SK-N-SH treated with all-trans-retinoic acid at 6 μM for 48 hours (cell line): Measurements from ENCODE around the gene BCAR3.

Source experiments
- ATAC-seq: fragments of 200-7000 bp; cut with Tn5 transposase; 3 replicates; pipeline ENCODE4 v1.9.1; 2020; ENCODE audit warnings: mild to moderate bottlenecking, moderate library complexity
- CSDC2 ChIP-seq: fragments of 250-450 bp; sonication (Bioruptor Pico); IDR thresholded peaks from 2 replicates; pipeline ENCODE4 v1.5.0; 2020; ENCODE audit warnings: mild to moderate bottlenecking, moderate library complexity
- ESRRG ChIP-seq: fragments of 250-450 bp; sonication (Bioruptor Pico); IDR thresholded peaks from 2 replicates; pipeline ENCODE4 v1.6.1; 2021; ENCODE audit warnings: mild to moderate bottlenecking
- GLIS3 ChIP-seq: fragments of 250-450 bp; sonication (Bioruptor Pico); IDR thresholded peaks from 2 replicates; pipeline ENCODE4 v1.5.0; 2020; ENCODE audit warnings: mild to moderate bottlenecking, moderate library complexity
- PPARA ChIP-seq: fragments of 250-450 bp; sonication (Bioruptor Pico); IDR thresholded peaks from 2 replicates; pipeline ENCODE4 v1.5.0; 2020; ENCODE audit warnings: mild to moderate bottlenecking, borderline replicate concordance
- RARB ChIP-seq: fragments of 250-450 bp; sonication (Bioruptor Pico); IDR thresholded peaks from 2 replicates; pipeline ENCODE4 v1.8.0; 2021; ENCODE audit warnings: mild to moderate bottlenecking, moderate library complexity
- SNAI2 ChIP-seq: fragments of 250-450 bp; sonication (Bioruptor Pico); IDR thresholded peaks from 2 replicates; pipeline ENCODE4 v1.5.0; 2020; ENCODE audit warnings: mild to moderate bottlenecking, moderate library complexity
- TCF4 ChIP-seq: fragments of 250-450 bp; sonication (Bioruptor Pico); IDR thresholded peaks from 2 replicates; pipeline ENCODE4 v1.8.0; 2021; ENCODE audit warnings: mild to moderate bottlenecking, moderate library complexity, borderline replicate concordance
- TSHZ2 ChIP-seq: fragments of 250-450 bp; sonication (Bioruptor Pico); IDR thresholded peaks from 2 replicates; pipeline ENCODE4 v1.5.0; 2020; ENCODE audit warnings: mild to moderate bottlenecking, moderate library complexity
- ZC3H10 ChIP-seq: fragments of 250-450 bp; sonication (Bioruptor Pico); IDR thresholded peaks from 2 replicates; pipeline ENCODE4 v1.5.1; 2021; ENCODE audit warnings: mild to moderate bottlenecking, moderate library complexity
- ZFP3 ChIP-seq: fragments of 250-450 bp; sonication (Bioruptor Pico); IDR thresholded peaks from 2 replicates; pipeline ENCODE4 v1.5.0; 2020; ENCODE audit warnings: mild to moderate bottlenecking, moderate library complexity
- ZFP30 ChIP-seq: fragments of 450-650 bp; formaldehyde crosslinking; IDR thresholded peaks from 2 replicates; pipeline ENCODE4 v1.5.0; 2022; ENCODE audit warnings: mild to moderate bottlenecking, moderate library complexity
- ZNF565 ChIP-seq: fragments of 450-650 bp; formaldehyde crosslinking; conservative IDR thresholded peaks from 2 replicates; pipeline ENCODE4 v1.5.0; 2020; ENCODE audit warnings: low read depth, mild to moderate bottlenecking, moderate library complexity
- ZNF70 ChIP-seq: fragments of 450-650 bp; formaldehyde crosslinking; IDR thresholded peaks from 2 replicates; pipeline ENCODE4 v1.5.0; 2020; ENCODE audit warnings: mild to moderate bottlenecking, moderate library complexity
- ZNF8 ChIP-seq: fragments of 450-650 bp; formaldehyde crosslinking; IDR thresholded peaks from 2 replicates; pipeline ENCODE4 v1.5.0; 2020; ENCODE audit warnings: mild to moderate bottlenecking, moderate library complexity
- TF ChIP-seq, protein P1 (sequence below): fragments of 250-450 bp; sonication (Bioruptor Pico); IDR thresholded peaks from 2 replicates; pipeline ENCODE4 v1.5.1; 2021; ENCODE audit warnings: mild to moderate bottlenecking, moderate library complexity
- TF ChIP-seq, protein P2 (sequence below): fragments of 250-450 bp; sonication (Bioruptor Pico); IDR thresholded peaks from 2 replicates; pipeline ENCODE4 v1.5.1; 2020; ENCODE audit warnings: low read depth, mild to moderate bottlenecking, moderate library complexity

Gene BCAR3

DNA sequence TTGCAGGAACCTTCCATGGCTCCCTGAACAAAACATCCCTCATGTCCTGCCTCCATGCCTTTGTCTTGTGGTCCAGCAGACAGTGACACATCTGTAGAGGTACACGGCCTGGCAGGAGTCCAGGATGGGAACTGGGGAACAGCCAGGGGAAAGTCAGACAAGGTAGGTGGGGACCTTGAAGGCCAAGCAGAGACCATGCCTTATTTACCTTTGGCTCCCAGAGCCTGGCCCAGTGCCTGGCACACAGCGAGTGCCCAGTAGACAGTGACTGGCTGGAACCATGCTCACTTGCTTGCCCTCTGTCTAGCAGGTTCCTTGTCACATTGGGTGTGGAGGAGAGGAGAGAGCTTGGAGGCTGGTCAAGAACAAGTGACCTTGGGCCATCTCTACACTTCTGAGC lies 81.0 kb downstream of the BCAR3 start (continued):
- TF ChIP-seq TSHZ2 (CRISPR knock-in tag) = no peak

DNA sequence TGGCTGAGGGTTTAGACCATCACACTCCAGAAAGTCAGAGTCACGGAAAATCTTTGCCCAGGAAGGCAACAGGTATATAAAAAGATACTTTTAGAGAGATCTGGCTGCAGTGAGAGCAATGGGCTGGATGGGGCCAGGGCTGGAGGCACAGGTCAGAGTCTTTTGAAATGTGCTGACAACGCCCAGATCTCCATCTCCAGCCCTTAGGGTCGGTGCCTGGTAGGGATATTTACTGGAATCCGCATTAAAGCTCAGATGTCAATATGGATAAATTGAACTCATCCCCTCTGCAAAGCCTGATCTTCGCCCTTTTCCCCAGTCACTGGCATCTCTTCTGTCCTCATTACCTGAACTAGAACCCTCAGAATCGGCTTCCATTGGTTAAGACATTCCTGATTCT lies 82.2 kb downstream of the BCAR3 start:
- no peak for ATAC-seq
- TF ChIP-seq ZNF565 (CRISPR knock-in tag) (no peak), RARB (CRISPR knock-in tag) (no peak), TSHZ2 (CRISPR knock-in tag) (no peak), ZFP3 (CRISPR knock-in tag) (no peak)
- TF ChIP-seq, protein P1, sequence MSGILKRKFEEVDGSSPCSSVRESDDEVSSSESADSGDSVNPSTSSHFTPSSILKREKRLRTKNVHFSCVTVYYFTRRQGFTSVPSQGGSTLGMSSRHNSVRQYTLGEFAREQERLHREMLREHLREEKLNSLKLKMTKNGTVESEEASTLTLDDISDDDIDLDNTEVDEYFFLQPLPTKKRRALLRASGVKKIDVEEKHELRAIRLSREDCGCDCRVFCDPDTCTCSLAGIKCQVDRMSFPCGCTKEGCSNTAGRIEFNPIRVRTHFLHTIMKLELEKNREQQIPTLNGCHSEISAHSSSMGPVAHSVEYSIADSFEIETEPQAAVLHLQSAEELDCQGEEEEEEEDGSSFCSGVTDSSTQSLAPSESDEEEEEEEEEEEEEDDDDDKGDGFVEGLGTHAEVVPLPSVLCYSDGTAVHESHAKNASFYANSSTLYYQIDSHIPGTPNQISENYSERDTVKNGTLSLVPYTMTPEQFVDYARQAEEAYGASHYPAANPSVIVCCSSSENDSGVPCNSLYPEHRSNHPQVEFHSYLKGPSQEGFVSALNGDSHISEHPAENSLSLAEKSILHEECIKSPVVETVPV = no peak
- TF ChIP-seq, protein P2, sequence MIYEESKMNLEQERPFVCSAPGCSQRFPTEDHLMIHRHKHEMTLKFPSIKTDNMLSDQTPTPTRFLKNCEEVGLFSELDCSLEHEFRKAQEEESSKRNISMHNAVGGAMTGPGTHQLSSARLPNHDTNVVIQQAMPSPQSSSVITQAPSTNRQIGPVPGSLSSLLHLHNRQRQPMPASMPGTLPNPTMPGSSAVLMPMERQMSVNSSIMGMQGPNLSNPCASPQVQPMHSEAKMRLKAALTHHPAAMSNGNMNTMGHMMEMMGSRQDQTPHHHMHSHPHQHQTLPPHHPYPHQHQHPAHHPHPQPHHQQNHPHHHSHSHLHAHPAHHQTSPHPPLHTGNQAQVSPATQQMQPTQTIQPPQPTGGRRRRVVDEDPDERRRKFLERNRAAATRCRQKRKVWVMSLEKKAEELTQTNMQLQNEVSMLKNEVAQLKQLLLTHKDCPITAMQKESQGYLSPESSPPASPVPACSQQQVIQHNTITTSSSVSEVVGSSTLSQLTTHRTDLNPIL (CRISPR knock-in tag) = no peak

DNA sequence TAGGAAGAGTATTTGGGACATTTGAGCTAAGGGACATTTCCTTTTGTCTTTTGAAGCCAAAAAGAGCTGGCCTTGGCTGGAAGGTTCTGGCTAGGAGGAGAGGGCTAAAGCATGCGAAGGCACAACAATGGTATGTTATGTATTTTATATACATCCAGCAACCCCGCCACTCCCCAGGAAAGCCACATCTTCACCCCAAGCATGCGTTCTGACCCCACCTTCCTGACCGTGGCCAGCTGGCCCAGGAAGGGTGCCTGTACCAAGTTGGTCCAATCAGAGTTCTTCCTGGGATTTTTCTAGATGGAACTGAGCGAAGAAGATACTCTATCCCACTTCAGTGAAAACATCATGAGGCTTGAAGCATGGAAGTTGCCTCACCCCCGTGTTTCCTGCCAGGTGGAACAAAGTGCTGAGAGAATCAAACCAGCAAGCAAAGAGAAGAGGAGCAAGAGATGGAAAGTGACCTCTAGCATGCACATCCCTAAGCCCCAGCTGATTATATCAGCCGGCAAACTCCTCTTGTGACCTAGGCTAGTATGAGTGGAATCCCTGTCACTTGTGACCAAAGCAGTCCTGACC lies 82.7 kb downstream of the BCAR3 start:
- no peak for ATAC-seq
- TF ChIP-seq ESRRG = no peak
- no peak for TF ChIP-seq CSDC2 (CRISPR knock-in tag)
- no peak for TF ChIP-seq SNAI2 (CRISPR knock-in tag)
- no peak for TF ChIP-seq ZNF70 (CRISPR knock-in tag)
- TF ChIP-seq, protein P1 = no peak
- TF ChIP-seq ZNF8 = no peak
- no peak for TF ChIP-seq ZFP30 (CRISPR knock-in tag)
- no peak for TF ChIP-seq TCF4 (CRISPR knock-in tag)
- TF ChIP-seq ZFP3 (CRISPR knock-in tag) = no peak
- TF ChIP-seq, protein P2 (CRISPR knock-in tag) = no peak
- no peak for TF ChIP-seq ZC3H10 (CRISPR knock-in tag)
- no peak for TF ChIP-seq PPARA (CRISPR knock-in tag)
- TF ChIP-seq GLIS3 (CRISPR knock-in tag) = no peak
- no peak for TF ChIP-seq TSHZ2 (CRISPR knock-in tag)
- TF ChIP-seq, all 23 proteins: peak for 0
